Measurements from ENCODE around the gene RXFP3.

GRCh38 chr5:33975852-33976251 is 39.7 kb downstream of the RXFP3 start:
- TF ChIP-seq CTCF (conservative IDR thresholded peaks at IDR 0.05; ENCODE audit: low read length) = no peak
- TF ChIP-seq EZH2phosphoT487 (IDR thresholded peaks at IDR 0.05; ENCODE audit: borderline replicate concordance) = no peak

Measured in Loucy (cell line).